EH (cell line): ENCODE results near the gene ERN1.

Experiments used
- DNase-seq: peaks from one replicate; pipeline ENCODE4 v3.0.0-alpha.2; 2015; ENCODE audit warnings: low read depth

The ERN1 gene

DNA sequence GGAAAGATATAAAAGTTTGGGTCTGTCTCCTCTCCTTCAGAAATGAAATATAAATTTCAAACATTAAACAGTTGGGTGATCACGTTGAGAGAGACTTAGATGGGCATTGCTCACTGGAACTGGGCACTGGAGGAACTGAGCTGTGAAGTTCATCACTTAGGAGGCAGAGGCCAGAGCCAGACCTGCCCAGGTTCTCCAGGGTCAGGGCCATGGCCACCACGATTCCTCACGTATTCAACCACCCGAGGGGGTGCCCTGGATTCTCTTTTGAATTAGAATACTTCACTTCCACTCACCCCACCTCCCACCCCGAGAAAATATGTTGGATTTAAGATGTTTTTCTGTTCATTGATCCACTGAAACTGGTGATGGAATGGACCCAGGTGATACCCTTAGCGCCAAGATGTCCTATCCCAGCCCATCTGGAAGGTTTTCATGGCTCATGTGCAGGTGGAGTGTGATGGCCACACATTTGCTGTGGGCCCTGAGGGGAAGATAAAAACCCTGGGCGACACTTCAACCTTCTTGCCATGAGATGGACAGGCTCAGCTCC lies 125.7 kb downstream of the ERN1 start:
- no peak for DNase-seq

DNA sequence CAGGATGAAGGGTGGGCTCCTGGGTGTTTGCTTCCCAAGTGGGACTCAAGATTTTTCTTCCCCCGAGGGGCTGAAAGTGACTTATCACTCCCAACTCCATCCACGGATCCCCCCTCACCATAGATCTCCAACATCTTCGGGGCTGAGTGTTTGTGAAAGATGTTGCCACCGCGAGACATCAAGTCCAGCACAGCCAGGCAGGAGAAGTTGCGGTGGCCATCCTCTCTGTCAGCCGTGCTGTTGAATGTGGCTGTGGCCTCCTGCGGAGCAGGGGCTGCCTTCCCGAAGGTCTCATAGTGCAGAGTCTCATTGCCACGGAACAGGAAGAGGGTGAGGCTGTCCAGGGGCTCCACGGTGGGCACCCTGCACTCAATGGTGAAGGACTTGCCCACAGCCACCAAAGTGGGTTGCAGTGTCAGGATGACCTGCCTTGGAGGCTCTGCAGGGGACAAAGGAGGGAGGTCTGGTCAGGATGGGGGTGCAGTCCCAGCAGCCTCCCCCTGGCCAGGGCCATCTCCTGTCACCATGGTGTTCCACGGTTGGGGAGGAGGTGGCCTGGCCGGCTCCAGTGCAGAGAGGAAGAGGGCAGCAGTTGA lies 126.3 kb downstream of the ERN1 start:
- no peak for DNase-seq

DNA sequence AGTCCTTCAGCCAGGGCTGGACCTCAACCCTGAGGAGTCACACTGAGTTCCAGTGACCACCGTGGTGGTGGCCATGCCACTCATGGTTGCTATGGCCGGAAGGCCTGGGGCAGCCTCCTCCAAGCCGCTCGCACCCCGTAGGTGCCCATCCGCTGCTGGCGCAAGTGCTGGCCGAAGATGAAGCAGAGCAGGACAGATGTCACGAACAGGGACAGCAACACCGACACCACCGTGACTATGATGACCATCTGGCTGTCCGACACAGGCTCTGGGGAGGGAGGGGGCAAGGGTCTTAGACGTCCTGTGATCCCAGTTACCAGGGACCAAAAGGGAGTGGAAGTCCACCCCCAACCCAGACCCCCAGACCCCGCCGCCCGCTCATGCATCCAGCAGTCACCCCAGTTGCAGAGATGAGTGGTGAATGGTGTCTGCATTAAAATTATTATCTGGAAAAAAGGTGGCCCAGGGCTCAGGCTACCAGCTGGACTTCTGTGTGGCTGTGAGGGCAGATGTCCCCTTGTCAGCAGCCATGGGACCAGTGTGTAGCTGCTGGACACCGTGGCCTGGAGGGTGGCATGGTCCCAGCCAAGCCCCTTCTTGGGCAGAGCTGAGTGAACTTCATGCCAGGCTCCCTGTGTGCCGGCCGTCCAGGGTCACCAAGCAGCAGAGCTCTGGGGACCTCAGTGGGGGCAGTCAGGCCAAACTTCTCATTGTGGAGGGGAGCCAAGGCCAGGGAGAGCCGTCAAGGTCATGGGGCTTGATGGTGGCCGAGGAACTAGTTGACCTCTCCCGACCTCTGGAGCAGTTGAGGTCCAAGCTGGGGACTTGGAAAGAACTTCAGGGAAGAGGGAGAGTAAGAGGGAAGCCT lies 127.1 kb downstream of the ERN1 start:
- no peak for DNase-seq

DNA sequence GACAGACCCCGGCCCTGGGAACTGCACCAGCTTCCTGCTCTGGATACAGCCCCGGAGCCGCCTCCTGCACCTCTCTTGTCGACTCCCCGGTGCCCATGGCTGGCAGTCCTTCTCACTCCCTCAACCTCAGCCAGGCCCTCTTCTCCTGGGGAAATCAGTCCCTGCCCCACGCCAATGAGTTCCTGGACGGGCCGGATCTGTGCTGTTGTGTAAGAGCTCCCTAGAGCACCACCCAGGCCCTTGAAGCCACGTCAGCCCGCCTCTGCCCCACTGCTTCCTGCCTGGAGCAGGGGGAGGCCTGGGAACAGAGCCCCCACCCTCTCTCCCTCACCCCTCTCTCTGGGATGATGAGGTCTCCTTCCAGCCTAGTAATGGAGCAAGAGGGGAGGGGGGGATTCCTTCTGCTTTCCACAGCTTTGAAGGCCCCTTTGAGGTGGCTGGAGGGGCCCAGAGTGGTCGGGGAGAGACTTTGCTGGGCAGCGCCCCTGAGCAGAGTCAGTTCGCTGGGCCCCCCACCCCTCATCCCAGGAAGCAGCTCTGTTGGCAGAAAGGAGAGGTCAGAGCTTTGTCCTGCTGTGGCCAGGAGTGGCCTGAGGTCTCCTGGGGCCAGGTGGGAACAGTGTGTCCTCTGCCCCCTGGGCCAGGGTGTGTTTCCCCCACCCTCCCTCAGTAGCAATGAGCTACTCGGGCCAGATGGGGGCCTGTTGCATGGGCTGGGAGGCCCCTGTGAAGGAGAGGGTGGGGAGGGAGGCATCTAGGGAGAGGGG lies 128.0 kb downstream of the ERN1 start:
- no peak for DNase-seq

DNA sequence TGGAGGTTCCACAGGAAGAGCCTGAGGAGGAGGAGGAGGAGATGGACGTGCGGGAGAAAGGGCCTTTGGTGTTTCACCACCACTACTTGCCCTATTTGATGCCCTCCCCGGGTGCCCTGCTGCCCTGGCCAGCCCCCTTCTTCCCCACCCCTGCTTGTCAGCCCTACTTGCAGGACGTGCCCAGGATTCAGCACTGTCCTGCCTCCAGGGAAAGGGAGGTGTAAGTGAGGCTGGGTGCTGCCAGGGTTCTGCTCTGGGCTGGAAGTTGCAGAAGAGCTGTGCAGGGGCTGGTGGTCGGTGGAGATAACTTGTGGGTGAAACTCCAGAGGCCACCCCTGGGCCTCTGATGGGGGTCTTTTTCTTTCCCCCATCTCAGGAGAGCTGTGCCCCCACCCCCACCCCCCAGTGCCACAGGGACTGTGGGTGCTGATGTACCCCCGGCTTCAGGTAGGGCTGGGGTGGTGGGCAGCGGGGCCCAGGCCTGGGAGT lies 128.8 kb downstream of the ERN1 start:
- no peak for DNase-seq

DNA sequence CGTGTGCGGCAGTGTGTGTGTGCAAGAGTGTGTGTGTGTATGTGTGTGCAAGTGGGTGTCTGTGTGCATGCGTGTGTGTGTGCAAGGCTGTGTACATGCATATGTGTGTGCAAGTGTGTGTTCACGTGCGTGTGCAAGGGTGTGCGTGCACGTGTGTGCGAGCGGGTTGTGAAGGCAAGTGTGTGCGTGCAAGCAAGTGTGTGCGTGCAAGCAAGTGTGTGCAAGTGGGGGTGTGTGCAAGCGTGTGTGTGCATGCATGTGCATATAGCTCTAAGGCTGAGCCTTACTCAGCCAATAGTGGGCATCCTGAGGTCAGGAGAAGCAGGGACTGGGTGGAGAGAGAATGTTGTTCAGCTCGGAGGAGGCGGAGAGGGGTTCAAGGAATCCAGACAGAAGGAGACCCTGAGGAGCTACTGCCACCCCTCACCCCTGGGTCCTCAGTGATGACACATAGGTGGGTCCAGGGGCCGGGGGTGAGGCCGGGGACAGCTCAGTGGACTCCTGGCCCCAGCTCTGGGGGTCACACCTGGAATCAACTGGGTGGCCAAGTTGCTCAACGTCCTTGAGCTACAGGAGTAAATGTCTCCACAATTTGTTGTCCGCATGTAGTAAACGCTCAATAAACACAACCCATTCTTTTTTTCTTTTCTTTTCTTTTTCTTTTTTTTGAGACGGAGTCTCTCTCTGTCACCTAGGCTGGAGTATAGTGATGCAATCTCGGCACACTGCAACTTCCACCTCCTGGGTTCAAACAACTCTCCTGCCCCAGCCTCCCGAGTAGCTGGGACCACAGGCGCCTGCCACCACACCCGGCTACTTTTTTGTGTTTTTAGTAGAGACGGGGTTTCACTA lies 130.0 kb downstream of the ERN1 start:
- no peak for DNase-seq

DNA sequence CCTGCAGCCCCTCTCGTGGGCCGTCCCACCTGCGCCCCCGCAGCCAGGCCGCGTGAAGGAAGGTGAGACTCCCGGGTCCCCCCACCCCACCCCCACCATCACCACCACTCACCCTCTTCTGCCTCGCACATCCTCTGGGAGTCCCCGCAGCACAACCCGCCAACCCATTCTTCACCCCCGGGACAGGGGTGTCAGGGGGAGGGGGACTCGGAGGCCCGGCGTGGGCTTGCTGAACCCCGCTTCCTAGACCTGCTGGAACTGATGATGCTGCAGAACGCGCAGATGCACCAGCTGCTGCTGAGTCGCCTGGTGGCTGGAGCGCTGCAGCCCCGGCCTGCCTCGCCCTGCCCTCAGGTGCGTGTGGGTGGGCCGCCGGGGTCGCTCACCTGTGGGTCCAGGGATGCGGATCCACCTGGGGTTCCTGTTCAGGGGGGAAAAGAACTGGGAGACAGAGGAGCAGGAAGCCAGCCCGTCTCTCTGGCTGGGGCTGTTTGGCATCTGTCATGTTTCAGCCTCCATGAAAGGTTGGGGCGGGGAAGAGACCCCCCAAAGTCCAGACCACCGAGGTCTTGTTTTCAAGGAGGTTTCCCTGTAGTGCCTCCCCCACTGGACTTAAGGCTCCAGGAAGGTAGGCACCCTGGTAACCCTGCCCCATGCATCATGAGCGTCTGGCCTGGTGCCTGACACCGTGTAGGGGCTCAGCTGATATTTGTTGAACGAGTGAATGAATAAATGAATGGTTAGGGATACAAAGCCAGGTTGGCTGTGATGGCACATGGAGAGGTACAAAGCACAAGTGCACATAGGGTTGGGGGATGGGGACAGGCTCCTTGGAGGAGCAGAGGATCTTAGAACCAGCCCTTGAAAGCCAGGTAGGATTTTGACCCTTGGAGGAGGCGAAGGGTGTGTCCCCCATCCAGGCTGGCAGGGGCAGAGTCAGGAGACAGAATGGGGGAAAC lies 130.9 kb downstream of the ERN1 start:
- DNase-seq, result no peak

DNA sequence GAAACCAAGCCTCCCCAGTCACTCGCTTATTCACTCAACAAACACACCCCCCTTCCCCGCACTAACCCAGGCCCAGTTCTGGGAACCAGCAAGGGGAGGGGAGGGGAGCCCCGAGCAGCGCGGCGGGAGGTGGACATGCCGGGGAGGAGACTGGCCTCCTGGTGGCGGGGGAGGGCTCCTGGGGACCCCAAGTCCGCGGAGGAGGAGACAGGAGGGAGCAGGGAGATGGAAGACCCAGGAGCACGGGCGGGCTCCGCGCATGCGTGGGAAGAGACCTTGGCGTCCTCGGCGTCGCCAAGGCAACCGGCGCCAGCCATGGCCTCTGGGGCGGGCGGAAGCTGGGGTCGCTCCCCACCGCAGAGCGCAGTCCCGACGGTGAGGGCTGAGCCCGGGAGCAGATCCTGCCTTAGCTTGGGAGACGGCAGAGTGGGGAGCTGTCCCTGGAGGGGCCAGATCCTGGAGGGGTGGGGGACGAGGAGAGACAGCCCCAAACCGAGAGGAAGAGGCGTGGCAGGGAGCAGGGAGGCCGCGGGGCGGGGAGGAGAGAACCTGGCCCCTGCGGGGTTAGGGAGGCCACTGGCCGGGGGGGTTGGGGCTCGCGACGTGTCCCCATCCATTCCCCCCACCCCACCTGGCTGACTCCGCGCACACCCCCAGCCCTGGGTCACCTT lies 131.8 kb downstream of the ERN1 start, which contains the start of gene PRR29:
Gene PRR29, plus strand, starts transcription at position 302 of the 671 bp plus-strand sequence. Its CDS starts 14 bp downstream, at position 316.
- DNase-seq, result peak; percentile 71

DNA sequence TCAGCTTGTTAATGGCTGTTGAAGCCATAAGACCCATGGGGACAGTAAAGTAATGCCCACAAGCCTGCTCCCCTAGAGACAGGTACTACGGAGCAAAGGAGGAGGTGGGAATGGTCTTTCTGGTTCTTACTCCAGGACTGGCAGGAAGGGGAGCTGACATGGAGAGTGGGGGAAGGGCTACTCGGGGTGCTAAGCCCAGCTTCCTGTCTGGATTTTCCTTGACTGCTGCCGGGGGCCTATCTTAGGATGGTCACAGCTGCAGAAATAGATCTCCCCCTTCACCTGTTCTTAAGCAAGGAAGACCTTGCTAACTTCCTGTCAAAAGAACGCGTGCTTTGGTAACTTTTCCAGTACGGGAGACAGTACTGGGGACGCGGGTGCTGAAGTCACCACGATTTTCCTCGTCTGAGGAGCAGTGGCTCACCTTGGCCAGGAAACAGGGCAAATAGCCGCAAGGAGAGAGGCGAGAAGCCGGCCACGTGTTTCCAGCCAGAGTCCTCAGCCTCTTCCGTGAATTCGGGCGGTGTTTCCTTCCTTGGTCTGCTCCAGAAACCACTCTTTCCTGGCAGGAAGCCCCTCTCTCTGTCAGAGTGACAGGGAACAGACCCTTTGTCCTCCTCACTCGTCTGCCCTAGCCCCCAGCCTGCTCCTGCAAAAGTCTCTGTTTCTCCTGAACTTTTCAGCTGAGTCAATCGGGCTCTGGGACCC lies 132.4 kb downstream of the ERN1 start:
- no peak for DNase-seq

DNA sequence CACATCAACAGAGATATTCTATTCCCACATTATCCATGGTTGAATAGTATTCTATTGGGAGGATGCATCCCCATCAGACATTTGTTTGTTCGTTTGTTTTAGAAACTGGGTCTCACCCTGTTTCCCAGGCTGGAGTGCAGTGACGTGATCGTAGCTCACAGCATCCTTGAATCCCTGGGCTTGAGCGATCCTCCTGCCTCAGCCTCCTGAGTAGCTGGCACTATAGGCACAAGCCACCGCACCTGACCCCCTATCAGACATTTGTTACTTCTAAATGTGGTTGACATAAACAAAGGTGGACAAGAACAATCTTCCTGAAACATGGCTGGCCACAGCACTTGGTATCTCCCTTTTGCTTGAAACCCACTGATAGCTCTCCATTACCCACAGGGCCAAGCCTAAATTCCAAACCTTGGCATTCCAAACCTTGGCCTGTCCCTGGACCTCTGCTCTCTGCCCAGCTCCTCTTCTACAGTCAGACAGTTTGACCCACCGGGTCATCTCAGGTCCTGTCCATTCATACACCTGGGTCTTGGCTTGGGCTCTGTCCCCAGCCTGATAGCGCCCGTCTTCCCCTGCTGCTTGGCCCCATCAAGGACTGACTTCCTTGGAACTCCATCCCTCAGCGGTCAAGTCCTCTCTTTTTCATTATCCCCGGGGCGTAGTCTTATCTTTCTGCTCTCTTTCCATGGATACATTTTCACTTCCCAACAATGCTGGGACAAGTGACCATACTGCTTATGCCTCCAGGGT lies 133.3 kb downstream of the ERN1 start:
- no peak for DNase-seq

DNA sequence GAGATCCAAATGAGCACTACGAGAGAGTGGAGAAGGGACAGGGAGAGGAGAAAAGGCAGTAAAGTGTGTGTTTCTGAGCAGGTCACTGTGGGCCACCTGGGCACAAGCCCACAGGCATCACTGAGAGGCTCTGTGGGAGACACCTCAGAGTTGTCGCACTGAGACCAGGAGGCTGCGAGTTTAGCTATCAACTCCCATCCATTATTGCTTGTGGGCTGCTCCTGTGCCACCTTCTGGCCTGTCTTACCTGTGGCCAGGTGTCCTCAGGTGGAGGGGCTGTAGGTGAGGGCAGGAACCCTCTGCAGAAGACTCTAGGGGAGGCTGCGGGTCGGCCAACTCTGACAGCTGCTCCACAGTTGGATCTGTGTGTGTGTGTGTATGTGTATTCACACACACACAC lies 134.3 kb downstream of the ERN1 start:
- no peak for DNase-seq

DNA sequence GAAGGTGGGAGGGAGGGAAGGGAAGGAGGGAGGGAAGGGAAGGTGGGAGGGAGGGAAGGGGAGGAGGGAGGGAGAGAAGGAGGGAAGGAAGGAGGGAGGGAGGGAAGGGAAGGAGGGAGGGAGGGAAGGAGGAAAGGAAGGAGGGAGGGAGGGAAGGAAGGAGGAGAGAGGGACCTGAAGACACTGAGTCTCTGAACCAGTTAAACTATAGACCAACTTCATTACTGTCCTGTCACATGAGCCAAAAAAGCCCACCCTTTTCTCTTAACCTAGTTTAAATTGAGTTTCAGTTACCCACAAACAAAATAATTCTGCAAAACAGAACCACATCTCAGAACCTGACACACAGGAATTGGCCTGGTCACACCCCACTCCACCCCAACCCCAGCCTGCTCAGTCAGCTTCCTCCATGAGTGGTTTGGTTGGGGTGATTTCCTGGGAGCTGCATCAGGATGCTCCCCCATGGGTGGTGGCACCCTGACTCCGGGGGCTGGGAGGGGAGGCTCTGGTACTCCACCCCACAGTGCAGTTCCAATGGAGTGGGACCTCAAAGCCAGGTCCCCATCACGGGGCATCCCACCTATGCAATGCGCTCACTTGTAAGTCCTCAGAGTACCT lies 136.5 kb downstream of the ERN1 start:
- no peak for DNase-seq

DNA sequence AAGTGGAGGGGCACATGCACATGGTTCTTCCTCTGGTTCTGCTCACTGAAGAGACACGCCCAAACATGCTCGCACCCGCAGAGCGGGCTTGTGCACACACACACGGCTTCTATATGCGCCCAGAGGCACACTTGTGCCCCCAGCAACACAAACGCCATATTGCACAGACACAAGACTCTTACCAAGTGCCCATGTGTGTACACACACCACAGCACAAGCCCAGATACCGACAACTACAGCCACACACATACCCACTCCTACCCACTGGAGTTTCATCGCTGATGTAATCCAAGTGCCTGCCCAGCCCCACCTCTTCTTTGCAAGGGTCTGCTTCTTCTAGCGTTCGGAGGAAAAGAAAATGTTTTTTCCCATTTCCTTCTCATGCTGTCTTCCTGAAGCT lies 138.3 kb downstream of the ERN1 start:
- DNase-seq, result no peak

DNA sequence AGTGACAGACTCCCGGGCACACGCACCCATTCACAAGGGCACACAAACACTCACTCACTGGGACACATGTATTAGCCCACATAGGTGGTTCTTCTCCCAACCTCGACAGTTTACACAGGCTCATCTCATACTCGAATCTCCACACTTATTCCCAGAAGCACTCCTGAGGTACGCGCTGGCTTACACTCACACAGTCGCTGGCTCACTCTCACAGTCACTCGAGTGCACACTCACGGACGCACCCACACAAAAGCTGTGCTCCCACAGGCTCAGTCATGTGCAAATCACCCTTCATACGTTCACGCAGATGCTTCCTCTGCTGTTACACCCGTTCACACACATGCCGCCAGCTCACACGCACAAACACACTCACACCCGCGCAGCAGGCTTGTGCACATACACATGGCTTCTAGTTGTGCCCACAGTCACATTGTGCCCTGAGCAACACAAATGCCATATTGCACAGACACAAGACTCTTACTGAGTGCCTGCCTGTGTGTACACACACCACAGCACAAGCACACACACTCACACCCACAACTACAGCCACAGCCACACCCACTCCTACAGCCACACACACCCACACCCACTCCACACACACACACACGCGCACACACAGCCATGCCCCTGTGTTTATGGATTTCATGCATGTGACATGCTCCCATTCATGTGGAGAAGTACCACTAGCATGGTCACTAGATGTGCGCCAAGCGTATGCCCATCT lies 140.2 kb downstream of the ERN1 start:
- no peak for DNase-seq
